GM03348 (cell line): ENCODE results near the gene GPC6.
A peak's percentile ranks its signal among the peaks of the same experiment; 100 is the strongest.
"Not testable (repeated sequence)": the region's sequence is repeated elsewhere in the genome, so short reads cannot be mapped to it uniquely, and the experiment has no call there.

Experiments used
- DNase-seq: peaks from one replicate; pipeline ENCODE4 v3.0.0; 2012; ENCODE audit warnings: low spot score

Gene GPC6

DNA sequence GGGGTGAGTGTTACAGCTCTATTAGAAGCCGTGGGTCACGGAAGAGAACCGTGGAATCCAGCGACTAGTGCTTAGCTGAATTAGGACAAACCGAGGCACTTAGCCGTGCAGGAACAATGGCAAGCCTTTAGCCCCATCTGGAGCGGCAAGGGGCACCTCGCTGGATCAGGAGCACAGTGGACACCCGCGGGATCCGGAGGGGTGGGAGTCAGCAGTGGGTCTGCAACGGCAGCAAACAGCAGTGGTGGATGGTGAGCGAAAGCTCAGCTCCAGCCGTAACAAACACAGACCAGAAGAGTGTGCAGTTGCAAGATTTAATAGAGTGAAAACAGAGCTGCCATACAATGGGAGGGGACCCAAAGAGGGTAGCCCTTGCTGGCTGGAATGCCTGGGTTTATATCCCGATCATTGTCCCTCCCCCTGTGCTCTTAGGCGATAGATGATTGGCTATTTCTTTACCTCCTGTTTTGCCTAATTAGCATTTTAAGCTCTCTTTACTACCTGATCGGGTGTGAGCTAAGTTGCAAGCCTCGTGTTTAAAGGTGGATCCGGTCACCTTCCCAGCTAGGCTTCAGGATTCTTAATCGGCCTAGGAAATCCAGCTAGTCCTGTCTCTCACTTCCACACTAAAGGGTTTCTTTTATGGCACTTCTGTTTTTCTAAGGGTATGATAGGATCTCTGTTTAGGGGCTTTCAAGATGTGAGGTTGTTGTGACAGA, 1076.4 kb downstream of the GPC6 start:
- not testable (repeated sequence) for DNase-seq

DNA sequence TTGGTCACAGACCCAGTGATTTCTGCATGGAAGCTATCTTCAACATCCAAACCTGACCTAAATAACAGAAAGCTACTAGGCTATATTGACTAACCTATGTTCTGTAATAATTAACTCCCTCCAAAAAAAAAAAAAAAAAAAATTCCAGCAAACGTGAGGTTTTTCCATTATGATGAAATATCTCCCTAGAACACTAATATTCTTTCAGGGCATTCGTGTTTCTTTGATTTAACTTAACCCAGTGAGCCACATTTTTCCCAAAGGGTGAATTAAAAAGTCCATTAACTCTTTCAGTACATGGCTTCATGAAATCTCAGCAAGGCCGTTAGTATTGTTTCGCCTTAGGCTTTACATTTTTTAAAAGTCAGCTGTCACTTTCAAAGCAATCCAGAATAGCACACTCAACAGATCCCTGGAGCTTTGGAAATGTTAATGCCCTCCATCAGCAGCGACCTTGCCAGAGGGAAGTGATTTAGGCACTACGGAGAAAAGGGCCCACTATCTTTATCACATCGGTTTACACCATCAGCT, 1077.1 kb downstream of the GPC6 start:
- DNase-seq = no peak

DNA sequence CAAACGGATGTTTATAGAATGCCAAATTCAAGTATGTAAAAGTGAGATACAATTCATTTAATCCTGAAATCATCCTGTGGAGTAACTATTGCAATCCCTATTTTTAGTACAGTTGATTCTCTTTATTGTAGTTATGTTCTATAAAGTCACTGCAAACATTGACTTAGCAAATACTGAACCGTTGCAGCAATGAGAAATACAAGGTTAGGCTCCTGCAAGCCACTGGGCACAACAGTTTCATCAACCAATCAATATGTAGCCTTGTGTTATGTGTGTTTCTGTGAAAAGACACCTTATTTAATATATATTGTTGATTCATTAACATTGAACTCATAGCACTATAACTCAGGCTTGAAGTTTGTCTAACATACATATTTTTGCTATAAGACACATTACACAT, 1078.4 kb downstream of the GPC6 start:
- DNase-seq = no peak

DNA sequence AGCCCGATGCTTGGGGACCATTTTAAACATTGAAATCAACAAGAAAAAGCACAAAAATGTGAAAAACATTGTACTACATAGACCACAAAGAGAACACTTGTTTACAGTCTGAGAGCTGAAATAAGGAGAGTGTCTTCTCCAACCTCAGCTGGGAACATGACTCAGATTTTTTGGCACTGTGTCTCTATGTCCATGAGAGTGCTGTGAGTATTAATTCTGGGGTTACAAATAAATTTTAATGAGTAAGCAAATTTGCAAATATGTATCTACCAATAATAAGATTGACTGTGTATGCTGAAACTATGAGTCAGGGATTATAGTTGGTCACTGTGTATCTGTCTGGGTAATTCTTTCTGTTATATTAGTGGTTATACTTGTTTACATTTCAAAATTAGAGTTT, 1078.9 kb downstream of the GPC6 start:
- peak; percentile 56 for DNase-seq

DNA sequence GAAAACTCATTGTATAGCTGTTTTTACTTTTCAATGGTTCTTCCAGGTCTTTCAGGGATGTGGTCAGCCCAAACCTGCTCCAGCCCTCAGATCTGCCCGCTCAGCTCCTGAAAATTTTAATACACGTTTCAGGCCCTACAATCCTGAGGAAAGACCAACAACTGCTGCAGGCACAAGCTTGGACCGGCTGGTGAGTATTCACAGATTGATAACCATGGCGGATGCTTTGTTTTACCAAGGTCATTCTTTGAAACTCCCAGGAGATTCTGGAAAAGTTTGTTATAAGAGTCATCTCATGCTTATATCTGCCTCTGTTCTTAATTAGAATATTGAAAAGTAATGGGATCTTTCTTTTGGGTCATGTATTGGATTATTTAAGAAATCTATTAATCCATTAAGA, 1079.3 kb downstream of the GPC6 start:
- peak; percentile 9 for DNase-seq

DNA sequence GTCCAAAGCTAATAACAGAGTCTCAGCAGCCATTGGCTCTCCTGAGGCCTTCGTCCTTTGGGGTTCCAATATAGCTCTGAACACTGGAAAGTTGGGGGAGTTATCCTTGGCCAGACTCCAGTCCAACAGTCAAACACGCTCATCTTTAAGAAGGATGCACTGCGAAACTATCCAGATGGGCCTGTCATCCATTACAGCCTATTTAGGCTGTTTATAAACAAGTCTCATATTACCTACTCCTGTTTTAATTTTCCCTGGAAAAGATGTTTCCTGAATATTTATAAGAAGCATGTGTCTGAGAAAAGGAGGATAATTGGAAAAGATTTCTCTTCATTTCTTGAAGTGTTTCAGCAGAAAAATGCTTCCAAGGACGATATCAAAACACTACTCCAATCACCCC, 1082.2 kb downstream of the GPC6 start:
- no peak for DNase-seq

DNA sequence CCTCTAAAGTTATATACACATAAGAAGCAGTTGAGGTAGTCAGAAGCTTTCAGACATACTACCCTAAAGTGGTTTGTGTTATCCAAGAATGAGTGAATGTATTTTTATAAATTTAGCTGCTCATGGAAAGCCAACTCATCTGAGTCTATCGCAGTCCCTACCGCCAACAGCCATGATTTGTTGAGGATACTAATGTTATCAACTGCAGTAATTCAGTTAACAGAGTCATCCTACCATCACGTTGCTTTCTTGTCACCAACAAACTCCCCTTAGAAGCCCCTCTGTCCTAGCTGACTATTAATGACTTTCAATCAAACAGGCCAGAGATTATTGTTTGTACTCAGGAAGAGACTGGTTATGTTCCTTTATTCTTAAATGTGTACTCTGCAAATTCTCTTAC, 1083.0 kb downstream of the GPC6 start:
- no peak for DNase-seq

DNA sequence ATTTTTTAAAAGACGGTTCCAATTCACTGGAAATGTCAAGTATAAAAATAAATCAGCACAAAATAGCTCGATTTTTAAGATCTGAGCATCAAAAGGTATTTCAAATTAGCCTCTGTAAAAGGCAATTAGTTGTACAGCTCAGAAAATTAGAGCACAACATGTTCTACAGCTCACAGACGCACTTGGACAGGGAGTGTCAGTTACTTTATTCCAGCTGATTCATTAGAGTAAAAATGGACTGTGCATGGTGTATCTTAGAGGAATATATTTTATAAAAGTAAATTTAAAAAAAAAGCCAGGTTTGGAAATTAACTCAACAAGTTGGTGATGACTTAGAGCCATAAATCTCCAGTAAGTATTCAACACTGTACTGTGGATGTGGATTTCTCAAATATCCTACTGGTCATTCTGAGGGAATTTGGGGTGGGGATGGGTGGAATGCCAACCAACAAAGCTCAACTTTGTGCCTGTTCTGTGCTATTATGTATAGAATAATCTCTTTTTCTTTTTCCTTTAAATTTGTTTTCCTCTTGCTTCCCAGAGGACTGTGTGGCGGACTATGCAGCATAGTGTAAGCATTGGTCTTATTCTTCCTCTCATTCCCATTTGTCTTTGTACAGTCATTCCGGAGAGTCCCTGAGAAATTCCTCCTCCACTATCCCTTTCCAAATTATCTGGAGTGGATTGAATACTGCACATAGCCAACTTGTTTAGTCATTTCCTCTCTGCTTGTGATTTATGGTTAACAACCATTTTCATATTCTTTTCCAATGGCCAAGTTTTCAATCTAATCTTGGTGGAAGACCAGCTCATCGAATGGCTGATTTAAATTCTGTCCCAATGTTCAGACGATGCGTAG, 1083.6 kb downstream of the GPC6 start:
- peak; percentile 84 for DNase-seq

DNA sequence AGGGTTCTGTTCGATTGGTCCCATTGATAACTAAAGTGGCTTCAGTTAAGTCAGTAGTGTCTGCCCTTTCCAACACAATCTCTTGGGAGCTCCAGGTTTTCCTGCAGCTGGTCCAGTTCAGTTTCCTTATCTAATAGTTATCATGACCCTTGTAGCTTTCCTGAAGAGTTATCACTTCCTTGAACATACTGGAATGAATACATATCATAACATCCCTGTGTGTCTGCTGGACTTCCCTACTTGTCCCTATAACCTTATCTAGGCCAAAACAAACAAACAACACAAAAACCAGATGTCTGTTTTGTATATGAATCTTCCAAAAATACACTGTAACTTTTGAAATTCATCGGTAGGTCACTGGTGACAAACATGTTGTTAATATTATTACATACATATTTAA, 1085.3 kb downstream of the GPC6 start:
- no peak for DNase-seq

DNA sequence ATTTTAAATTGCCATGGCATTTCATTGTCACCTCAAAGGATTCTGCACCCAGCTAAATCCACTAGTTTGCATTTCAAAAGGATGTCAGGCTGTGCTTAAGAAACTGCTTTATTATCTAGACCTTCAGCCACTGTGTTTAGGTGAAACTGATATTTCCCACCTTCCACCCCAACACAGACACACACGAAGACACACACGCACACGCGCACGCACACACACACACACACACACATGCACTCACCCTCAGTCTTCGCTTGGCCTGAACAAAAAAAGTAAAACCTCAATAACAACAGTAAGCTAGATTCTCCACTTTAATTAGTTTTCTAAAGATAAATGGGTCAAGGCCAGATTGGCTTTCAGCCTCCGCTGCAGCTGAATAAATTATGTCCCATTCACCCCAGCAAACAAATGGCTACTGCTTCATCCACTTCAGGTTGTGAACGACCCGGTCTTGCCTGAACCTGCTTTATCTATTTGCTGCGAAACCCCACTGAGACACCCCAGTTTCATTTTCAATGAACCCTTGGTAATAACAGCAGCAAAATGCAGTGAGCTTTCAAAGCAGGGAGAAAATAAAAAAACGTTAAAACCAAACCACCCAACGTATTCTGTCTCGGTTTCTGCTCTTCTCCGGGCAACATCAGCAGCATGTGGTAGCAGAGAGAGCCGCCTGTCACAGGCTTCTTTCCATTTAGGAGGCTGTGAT, 1086.1 kb downstream of the GPC6 start:
- no peak for DNase-seq

DNA sequence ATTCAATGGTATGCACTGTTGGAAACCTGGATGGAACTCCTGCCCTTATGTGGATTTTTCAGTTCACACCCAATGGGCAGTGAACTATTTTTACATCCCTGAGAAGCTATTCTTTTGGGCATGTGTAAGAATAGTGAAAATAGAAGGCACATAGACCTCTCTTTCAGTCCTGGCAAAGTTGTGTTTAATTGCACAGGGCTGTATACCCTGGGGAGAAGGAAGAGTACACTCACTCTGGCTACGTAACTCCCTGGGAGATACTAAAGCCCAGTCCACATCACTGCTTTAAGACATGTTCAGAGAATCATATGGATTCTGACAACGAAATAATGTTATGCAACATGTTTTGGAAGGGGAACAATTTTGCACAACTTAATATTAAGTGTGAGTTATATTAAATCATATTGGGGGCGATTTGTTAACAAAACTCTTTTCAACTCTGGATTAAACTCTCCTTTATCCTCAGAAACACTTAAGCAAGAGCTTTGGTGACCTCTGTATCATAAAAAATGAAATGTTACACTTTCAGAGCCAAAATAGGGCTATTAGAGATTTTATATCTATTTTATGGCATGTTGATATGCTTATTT, 1086.8 kb downstream of the GPC6 start:
- no peak for DNase-seq

DNA sequence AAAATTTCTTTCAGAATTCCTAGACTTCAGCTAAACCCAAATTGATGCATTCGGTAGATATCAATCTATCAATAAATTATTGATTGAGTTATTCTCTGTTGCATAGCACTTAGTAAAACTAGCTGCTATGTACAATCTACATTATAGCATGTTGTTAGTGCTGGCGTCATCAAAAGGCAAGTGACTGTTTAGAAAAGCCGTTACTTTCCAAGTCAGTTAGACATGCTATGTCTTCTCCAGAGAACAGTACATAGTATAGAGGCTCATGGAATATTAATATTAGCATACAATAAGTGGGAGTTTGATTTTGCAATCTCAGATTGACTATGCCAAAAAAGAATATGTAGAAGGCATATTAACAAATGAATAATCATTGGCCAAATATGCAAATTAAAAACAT, 1087.3 kb downstream of the GPC6 start:
- DNase-seq = no peak

DNA sequence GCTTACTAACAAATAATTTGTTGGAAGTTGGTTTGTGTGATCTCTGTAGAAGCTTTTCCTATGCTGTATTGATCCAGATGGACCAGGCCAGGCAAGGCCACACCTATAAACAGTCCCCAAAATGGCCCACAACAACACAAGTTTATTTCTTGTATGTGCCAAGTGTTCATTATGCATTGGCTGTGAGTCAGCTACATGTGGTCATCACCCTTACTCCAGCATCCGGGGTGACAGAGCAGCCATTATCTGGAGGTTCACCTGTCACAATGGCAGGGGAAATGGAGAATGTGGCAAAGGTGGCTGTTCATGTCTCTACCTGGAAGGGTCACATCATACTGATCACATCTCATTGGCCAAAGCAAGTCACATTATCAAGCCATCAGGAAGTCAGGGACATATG, 1088.6 kb downstream of the GPC6 start:
- no peak for DNase-seq

DNA sequence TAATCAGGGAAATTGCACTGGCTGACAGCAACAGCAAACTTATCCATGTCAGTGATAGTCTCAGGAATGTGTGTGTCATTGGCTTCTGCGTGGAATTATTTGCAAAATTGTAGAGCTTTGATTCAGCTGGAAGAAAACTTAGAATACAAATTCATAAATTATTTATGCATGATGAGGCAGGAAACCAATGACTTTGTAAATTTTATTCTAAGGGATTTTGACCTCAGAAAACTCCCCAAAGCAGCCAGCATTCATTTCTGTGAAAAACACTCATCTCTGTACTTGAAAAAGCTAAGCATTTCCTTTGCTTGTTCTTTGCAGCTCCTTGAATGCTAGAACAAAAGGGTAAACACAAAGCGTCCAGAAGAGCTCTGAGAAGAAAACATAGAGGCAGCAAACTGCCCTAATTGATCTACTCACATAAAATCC, 1090.5 kb downstream of the GPC6 start:
- peak; percentile 49 for DNase-seq

DNA sequence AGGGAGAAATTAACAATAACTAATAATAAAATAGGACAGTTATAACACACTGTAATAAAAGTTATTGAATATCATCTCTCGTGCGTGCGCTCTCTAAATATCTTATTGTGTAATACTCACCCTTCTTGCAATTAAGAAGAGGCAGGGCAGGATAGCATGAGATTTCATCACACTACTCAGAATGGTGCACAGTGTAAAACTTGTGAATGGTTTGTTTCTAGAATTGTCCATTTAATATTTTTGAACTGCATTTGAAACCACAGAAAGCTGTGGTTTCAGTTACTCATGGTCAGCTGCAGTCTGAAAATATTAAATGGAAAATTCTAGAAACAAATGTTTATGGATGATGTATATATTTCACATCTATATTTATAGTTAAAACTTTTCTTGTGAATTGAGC, 1091.8 kb downstream of the GPC6 start:
- peak; percentile 7 for DNase-seq

DNA sequence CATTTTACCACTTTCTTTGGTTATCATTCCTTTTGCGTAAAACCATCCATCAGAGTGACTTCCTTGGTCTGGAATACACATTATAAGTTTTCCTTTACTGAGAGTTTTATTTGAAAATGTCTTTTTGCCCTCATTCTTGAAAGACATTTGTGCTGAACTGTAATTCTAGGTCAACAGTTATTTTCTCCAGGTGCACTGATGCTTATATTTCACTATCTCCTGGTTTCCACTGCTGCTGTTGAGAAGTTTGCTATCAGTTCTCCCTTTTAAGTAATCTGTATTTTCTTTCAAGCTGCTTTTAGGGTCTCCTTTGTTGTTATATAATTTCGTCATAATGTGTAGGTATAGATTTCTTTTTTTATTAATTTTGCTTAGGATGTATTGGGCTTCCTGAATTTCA, 1092.9 kb downstream of the GPC6 start:
- no peak for DNase-seq

DNA sequence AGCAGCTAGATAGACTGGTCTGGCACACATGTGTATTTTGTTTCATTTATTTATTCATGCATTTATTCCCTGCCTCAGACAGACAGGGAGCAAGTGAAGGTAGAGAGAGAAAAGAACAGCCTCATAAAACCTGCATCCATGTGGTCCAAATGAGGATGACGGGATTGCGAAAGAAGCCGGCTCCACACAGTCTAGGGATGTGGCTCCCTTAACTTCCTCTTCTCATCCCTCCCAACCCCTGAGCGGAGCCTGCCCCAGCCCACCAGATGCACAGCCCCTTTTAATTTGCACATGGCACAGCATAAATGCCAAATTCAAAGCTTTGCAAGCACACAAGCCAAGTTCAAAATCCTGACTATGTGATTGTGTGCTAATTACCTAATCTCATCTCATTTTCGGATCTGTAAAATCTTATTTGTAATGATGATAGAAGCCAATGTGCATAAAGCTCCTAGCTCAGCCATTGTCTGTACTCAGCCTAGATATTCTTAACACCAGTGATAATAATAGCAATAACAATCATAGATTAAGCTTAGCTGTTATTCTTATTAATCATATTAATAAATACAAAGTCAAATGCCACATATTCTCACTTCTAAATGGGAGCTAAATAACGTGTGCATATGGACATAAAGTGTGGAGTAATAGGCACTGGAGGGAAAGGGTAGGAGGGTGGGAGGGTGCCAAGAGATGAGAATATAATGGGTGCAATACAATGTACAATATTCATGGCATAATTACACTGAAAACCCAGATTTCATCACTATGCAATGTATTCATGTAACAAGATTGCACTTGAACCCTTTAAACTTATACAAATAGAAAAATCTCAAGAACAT, 1096.5 kb downstream of the GPC6 start:
- no peak for DNase-seq

DNA sequence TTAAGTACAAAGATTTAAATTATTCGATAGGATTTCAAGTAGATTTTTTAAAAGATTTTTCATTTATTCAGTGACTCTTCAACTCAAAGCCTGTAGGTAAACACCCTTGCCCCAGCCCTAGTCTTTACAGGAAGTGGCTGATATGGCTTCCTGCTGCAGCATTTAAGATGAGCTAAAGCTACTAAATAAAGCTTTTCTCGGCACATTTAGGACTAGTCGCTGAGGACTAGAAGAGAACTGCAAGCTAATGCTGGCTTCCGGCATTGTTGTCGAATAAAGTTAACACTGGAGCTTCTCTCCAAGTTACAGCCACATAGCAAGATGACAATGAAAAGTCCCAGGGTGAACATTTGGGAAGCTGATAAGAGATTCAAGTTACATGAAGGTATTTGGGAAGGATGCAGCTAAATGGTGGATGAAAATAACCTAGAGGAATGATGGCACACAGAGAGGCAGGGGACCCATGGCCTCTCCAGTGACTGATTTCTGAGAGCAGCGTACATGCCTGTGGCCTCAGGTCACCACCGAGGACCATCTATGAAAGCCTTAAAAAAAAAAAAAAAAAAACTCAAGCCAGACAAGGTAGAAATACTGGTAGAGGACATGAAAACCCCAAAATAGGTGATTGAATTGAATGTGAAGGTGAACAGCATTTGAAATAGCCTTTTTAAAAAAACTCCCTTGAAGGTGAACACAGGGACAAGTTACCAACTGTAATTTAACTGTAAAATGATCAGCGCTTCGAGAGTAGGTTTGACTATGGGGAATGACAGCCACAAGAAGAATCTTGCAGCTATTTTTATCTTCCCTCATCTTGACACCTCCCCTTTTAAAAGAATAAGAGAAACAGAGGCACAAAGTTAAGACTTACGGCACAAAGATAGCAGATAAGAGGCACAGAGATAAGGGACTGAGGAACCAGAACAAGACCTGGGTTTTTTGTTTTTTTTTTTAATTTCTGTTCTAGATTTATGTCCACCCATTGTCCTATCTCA, 1097.5 kb downstream of the GPC6 start:
- no peak for DNase-seq

DNA sequence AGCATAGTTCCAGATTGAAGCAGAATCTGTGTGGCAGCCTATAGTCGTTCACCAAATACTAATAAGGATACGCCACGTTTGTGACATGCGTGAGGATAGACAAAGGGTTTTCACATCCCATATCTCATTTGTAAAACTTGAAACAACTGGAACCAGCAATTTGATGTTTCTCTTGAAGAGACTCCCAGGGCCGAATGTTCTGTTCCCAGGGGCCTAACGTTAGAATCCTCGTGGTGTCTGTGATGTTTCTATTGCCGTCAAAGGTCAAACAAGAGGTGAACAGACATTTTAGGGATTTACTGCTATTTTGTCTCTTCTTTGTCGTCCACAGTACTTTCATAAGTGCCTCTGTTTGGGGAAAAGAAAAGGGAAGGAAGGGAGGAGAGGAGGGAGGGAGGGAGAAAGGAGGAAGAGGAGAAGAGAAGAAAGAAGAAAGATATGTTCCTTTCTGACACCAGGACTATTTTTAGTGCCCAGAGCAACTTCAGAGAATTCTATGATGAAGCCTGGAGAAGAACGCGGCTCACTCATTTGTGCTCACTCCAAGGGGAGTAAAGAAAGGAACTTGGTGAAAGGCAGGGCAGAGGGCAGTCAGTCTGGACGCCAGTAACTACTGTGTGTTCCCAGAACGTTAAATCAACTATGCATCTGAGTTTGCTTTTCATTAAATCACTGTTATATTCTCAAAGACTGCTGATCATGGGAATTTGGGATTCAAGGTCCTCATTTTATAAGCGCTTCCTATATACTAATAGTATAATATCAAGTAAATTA, 1098.3 kb downstream of the GPC6 start:
- no peak for DNase-seq
